K562 (cell line): ENCODE results near the gene SMAP2. TPM values are rescaled to one million over a fixed set of nuclear protein-coding genes. Genes with fewer than 3 reads are reported as not detected.

Experiments used
- ARID1B ChIP-seq: fragments of 450-650 bp; IDR thresholded peaks from 2 replicates; pipeline ENCODE4 v1.6.1; 2016; ENCODE audit warnings: antibody characterized with exemption, mild to moderate bottlenecking, inconsistent platforms
- CEBPB ChIP-seq: fragments of 450-650 bp; IDR thresholded peaks from 2 replicates; pipeline ENCODE4 v1.6.1; 2016; ENCODE audit warnings: missing genetic modification characterization, missing compliant biosample characterization
- EP300 ChIP-seq: IDR thresholded peaks from 2 replicates; pipeline ENCODE4 v1.6.1; 2012; ENCODE audit warnings: low read length, improper control_type of control experiment
- GTF2A2 ChIP-seq: IDR thresholded peaks from 2 replicates; pipeline ENCODE4 v1.6.1; 2016; ENCODE audit warnings: mild to moderate bottlenecking, missing genetic modification characterization, missing compliant biosample characterization
- HDAC2 ChIP-seq: fragments of 450-650 bp; IDR thresholded peaks from 2 replicates; pipeline ENCODE4 v1.6.1; 2016; ENCODE audit warnings: mild to moderate bottlenecking
- KDM1A ChIP-seq, 2 experiments: fragments of 450-650 bp; IDR thresholded peaks; 2 replicates each; pipeline ENCODE4 v1.6.1; 2016; ENCODE audit warnings: mild to moderate bottlenecking in 2 of 2
- KLF13 ChIP-seq: fragments of 450-650 bp; IDR thresholded peaks from 2 replicates; pipeline ENCODE4 v1.6.1; 2016; ENCODE audit warnings: missing genetic modification characterization, low read depth, mild to moderate bottlenecking, missing compliant biosample characterization, moderate library complexity, borderline replicate concordance
- KLF16 ChIP-seq: IDR thresholded peaks from 2 replicates; pipeline ENCODE4 v1.6.1; 2016; ENCODE audit warnings: antibody characterized with exemption
- MAZ ChIP-seq, 2 experiments: fragments of 450-650 bp in 1 of 2; sonication (generic) in 1 of 2; formaldehyde crosslinking; IDR thresholded peaks in 1 of 2; conservative IDR thresholded peaks in 1 of 2; 2 replicates each; pipeline versions ENCODE4 v1.4.0 to v1.5.0; 2020; ENCODE audit warnings: mild to moderate bottlenecking in 1 of 2, missing genetic modification reagents in 1 of 2
- NBN ChIP-seq: fragments of 450-650 bp; IDR thresholded peaks from 2 replicates; pipeline ENCODE4 v1.6.1; 2016; ENCODE audit warnings: low read depth, mild to moderate bottlenecking
- PHB2 ChIP-seq: fragments of 450-650 bp; IDR thresholded peaks from 2 replicates; pipeline ENCODE4 v1.6.1; 2017; ENCODE audit warnings: low read depth
- SLC30A9 ChIP-seq: fragments of 250-450 bp; sonication (Bioruptor Pico); IDR thresholded peaks from 2 replicates; pipeline ENCODE4 v1.8.0; 2022; ENCODE audit warnings: mild to moderate bottlenecking, moderate library complexity
- SMARCE1 ChIP-seq: fragments of 450-650 bp; IDR thresholded peaks from 2 replicates; pipeline ENCODE4 v1.7.1; 2016; ENCODE audit warnings: mild to moderate bottlenecking
- SOX6 ChIP-seq: fragments of 450-650 bp; IDR thresholded peaks from 2 replicates; pipeline ENCODE4 v1.6.1; 2014; ENCODE audit warnings: mild to moderate bottlenecking
- SPI1 ChIP-seq: IDR thresholded peaks from 2 replicates; pipeline ENCODE4 v1.6.1; 2011; ENCODE audit warnings: low read depth, low read length, control low read depth, borderline replicate concordance
- TAL1 ChIP-seq: fragments of 450-650 bp; IDR thresholded peaks from 2 replicates; pipeline ENCODE4 v1.6.1; 2016; ENCODE audit warnings: mild to moderate bottlenecking
- THRAP3 ChIP-seq: fragments of 450-650 bp; IDR thresholded peaks from 2 replicates; pipeline ENCODE4 v1.6.1; 2016; ENCODE audit warnings: mild to moderate bottlenecking, inconsistent platforms, borderline replicate concordance
- TRIM24 ChIP-seq, 2 experiments: fragments of 450-650 bp; IDR thresholded peaks; 2 replicates each; pipeline ENCODE4 v1.6.1; 2016
- XRCC3 ChIP-seq: fragments of 450-650 bp; IDR thresholded peaks from 2 replicates; pipeline ENCODE4 v1.6.1; 2017; ENCODE audit warnings: mild to moderate bottlenecking, moderate library complexity
- ZNF184 ChIP-seq: sonication (generic); formaldehyde crosslinking; IDR thresholded peaks from 2 replicates; pipeline ENCODE4 v1.5.0; 2020; ENCODE audit warnings: missing genetic modification reagents
- polyA plus RNA-seq, 8 experiments: library from polyadenylated mRNA; depleted of rRNA in 4 of 8; stranded (reverse) in 5 of 8; unstranded in 3 of 8; fragments of >200 nt; fragmentation: Nextera tagmentation in 2 of 8; fragmentation: Illumina TruSeq in 1 of 8; extraction: Ambion mirVana in 2 of 8; extraction: Trizol in 1 of 8; gene quantifications; 2 replicates each; pipeline versions ENCODE4 v1.2.1 to v1.2.3, GENCODE V29; 2011 to 2014; ENCODE audit warnings: inconsistent platforms in 1 of 8, missing spikeins in 1 of 8
- total RNA-seq, 7 experiments: library from RNA; depleted of rRNA in 6 of 7; stranded (reverse); fragments of >200 nt in 6 of 7; fragmentation: Illumina TruSeq in 2 of 7; extraction: Trizol in 2 of 7; gene quantifications; 2 replicates each; pipeline versions ENCODE4 v1.2.1 to v1.2.3, GENCODE V29; 2011 to 2021; ENCODE audit warnings: low replicate concordance in 1 of 7
- TF ChIP-seq, protein P1 (sequence below), 2 experiments: fragments of 450-650 bp in 1 of 2; sonication (generic) in 1 of 2; formaldehyde crosslinking in 1 of 2; IDR thresholded peaks in 1 of 2; conservative IDR thresholded peaks in 1 of 2; 2 replicates each; pipeline versions ENCODE4 v1.6.1 to v1.8.1; 2016 to 2023; ENCODE audit warnings: mild to moderate bottlenecking in 2 of 2, moderate library complexity in 2 of 2, inconsistent platforms in 1 of 2, missing genetic modification reagents in 1 of 2
- TF ChIP-seq, protein P2 (sequence below): sonication (generic); formaldehyde crosslinking; IDR thresholded peaks from 2 replicates; pipeline ENCODE4 v1.9.0; 2022; ENCODE audit warnings: mild to moderate bottlenecking, missing genetic modification reagents
- TF ChIP-seq, protein P3 (sequence below), 2 experiments: fragments of 150-350 bp in 1 of 2; IDR thresholded peaks; 2 replicates each; pipeline ENCODE4 v1.6.1; 2012 to 2016; ENCODE audit warnings: low read depth in 2 of 2, low read length in 2 of 2, mild to moderate bottlenecking in 1 of 2, moderate library complexity in 1 of 2
- TF ChIP-seq, protein P4 (sequence below): sonication (generic); IDR thresholded peaks from 2 replicates; pipeline ENCODE4 v1.6.1; 2016

Gene SMAP2
- total and polyA plus RNA-seq, 9 of the 15 experiments (the other 6 are each of a cell fraction or from before 2014, with no cell fraction given): 38.7 to 212 (median 94.1) TPM

DNA sequence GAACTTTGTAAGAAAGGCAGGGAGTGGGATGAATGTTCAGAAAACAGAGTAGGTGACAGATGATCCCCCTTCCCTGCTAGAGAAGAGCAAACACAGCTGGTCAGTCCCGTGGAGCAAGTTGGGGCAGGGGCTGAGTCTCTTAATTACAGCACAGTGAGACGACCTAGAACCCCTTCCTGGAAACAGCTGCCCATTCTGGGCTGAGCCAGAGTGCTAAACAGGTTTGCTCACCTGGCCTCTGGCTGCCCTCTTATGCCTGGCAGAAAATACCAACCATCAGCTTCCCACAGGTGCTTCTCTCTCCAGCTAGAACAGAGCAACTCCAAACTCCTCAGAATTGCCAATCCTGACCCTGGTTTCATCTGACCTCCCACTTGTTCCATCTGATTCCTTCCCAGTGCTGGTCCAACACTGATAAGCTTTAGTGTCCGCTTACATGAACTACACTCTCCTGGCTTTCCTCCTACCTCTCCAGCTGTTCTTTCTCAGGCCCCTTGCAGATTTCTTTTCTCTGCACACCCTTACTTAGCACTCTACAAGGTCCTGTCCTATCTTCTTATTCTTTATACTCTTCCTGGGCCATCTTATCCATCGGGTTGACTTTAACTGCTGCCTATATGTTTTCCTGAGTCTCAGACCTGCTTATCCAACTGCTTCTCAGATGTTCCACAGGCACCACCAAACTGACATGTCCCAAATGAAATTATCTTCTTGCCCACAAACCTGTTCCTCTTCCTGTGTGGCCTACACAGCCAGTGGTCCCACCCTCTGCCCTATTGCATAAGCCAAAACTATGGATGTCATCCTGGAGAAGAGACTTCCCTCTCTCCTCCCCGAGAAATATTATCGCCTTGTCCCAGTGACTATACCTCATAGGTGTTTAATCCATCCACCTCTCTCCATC lies 33.9 kb upstream of the SMAP2 start (continued):
- TF ChIP-seq, protein P1, sequence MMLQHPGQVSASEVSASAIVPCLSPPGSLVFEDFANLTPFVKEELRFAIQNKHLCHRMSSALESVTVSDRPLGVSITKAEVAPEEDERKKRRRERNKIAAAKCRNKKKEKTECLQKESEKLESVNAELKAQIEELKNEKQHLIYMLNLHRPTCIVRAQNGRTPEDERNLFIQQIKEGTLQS (IDR thresholded peaks at IDR 0.05): peak; percentile 70; the same call in 1 of the 2 replicates
- TF ChIP-seq, protein P1 (CRISPR knock-in tag; conservative IDR thresholded peaks at IDR 0.05): no peak
- TF ChIP-seq KLF16 (peak; percentile 65; the same call in 1 of the 2 replicates), SOX6 (peak; percentile 41; the same call in 1 of the 2 replicates), TAL1 (peak; percentile 84), MAZ (CRISPR knock-in tag; conservative IDR thresholded peaks at IDR 0.05 in 1 of 2, IDR thresholded peaks at IDR 0.05 in 1 of 2) (peak in 1 of 2 experiments; percentile 53; a peak in 1 of 4 replicates), ZNF184 (0 out of 2 replicates have a peak, but pooled peaks have one; percentile 20), GTF2A2 (tag) (no peak), CEBPB (peak; percentile 67), TRIM24 (IDR thresholded peaks at IDR 0.05) (peak; percentile 73 to 74), KLF13 (tag) (0 out of 2 replicates have a peak, but pooled peaks have one; percentile 5), SLC30A9 (CRISPR knock-in tag) (no peak), XRCC3 (no peak), ARID1B (peak; percentile 91), KDM1A (IDR thresholded peaks at IDR 0.05) (peak; percentile 85 to 87), NBN (peak; percentile 77), SPI1 (peak; percentile 36; the same call in 1 of the 2 replicates), EP300 (peak; percentile 63; the same call in 1 of the 2 replicates), PHB2 (no peak), SMARCE1 (peak; percentile 53; the same call in 1 of the 2 replicates), THRAP3 (no peak), HDAC2 (peak; percentile 85)
- TF ChIP-seq, protein P2, sequence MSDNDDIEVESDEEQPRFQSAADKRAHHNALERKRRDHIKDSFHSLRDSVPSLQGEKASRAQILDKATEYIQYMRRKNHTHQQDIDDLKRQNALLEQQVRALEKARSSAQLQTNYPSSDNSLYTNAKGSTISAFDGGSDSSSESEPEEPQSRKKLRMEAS (CRISPR knock-in tag): no peak
- TF ChIP-seq, protein P3, sequence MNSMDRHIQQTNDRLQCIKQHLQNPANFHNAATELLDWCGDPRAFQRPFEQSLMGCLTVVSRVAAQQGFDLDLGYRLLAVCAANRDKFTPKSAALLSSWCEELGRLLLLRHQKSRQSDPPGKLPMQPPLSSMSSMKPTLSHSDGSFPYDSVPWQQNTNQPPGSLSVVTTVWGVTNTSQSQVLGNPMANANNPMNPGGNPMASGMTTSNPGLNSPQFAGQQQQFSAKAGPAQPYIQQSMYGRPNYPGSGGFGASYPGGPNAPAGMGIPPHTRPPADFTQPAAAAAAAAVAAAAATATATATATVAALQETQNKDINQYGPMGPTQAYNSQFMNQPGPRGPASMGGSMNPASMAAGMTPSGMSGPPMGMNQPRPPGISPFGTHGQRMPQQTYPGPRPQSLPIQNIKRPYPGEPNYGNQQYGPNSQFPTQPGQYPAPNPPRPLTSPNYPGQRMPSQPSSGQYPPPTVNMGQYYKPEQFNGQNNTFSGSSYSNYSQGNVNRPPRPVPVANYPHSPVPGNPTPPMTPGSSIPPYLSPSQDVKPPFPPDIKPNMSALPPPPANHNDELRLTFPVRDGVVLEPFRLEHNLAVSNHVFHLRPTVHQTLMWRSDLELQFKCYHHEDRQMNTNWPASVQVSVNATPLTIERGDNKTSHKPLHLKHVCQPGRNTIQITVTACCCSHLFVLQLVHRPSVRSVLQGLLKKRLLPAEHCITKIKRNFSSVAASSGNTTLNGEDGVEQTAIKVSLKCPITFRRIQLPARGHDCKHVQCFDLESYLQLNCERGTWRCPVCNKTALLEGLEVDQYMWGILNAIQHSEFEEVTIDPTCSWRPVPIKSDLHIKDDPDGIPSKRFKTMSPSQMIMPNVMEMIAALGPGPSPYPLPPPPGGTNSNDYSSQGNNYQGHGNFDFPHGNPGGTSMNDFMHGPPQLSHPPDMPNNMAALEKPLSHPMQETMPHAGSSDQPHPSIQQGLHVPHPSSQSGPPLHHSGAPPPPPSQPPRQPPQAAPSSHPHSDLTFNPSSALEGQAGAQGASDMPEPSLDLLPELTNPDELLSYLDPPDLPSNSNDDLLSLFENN (IDR thresholded peaks at IDR 0.05; ENCODE audit: low read depth in 2 of 2, low read length in 2 of 2): 0 out of 4 replicates have a peak, but pooled peaks of 1 of the 2 experiments have one; percentile 45
- TF ChIP-seq, protein P4, sequence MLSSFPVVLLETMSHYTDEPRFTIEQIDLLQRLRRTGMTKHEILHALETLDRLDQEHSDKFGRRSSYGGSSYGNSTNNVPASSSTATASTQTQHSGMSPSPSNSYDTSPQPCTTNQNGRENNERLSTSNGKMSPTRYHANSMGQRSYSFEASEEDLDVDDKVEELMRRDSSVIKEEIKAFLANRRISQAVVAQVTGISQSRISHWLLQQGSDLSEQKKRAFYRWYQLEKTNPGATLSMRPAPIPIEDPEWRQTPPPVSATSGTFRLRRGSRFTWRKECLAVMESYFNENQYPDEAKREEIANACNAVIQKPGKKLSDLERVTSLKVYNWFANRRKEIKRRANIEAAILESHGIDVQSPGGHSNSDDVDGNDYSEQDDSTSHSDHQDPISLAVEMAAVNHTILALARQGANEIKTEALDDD: no peak
